ENCODE results near the gene CRACDL.

The CRACDL gene

GRCh38 chr2:98875081-98875728 lies 60.8 kb downstream of the CRACDL start:
- DNase-seq (ENCODE audit: low read depth) = no peak
- TF ChIP-seq CTCF (IDR thresholded peaks at IDR 0.05; ENCODE audit: control insufficient read depth, insufficient read depth, low read depth, low read length, missing control alignments) = no peak
- no peak overlapping the region for H3K4me3 ChIP-seq (ENCODE audit: control insufficient read depth, low read depth, low read length)

GRCh38 chr2:98874186-98874689 lies 61.8 kb downstream of the CRACDL start:
- H3K4me3 ChIP-seq (ENCODE audit: control insufficient read depth, low read depth, low read length) = no peak overlapping the region
- no peak for DNase-seq (ENCODE audit: low read depth)
- TF ChIP-seq CTCF (IDR thresholded peaks at IDR 0.05; ENCODE audit: control insufficient read depth, insufficient read depth, low read depth, low read length, missing control alignments) = no peak

GRCh38 chr2:98872526-98872925 lies 63.5 kb downstream of the CRACDL start:
- no peak for DNase-seq (ENCODE audit: low read depth)
- no peak for TF ChIP-seq CTCF (IDR thresholded peaks at IDR 0.05; ENCODE audit: control insufficient read depth, insufficient read depth, low read depth, low read length, missing control alignments)
- H3K4me3 ChIP-seq (ENCODE audit: control insufficient read depth, low read depth, low read length) = no peak overlapping the region

GRCh38 chr2:98871506-98871905 lies 64.5 kb downstream of the CRACDL start:
- no peak overlapping the region for H3K4me3 ChIP-seq (ENCODE audit: control insufficient read depth, low read depth, low read length)
- no peak for DNase-seq (ENCODE audit: low read depth)
- TF ChIP-seq CTCF (IDR thresholded peaks at IDR 0.05; ENCODE audit: control insufficient read depth, insufficient read depth, low read depth, low read length, missing control alignments) = no peak

- no peak overlapping the region for H3K4me3 ChIP-seq (ENCODE audit: control insufficient read depth, low read depth, low read length)
- no peak for DNase-seq (ENCODE audit: low read depth)
- TF ChIP-seq CTCF (IDR thresholded peaks at IDR 0.05; ENCODE audit: control insufficient read depth, insufficient read depth, low read depth, low read length, missing control alignments) = no peak
Measured at GRCh38 chr2:98870516-98871158, 65.4 kb downstream of the CRACDL start.

GRCh38 chr2:98869870-98870269 lies 66.2 kb downstream of the CRACDL start:
- TF ChIP-seq CTCF (IDR thresholded peaks at IDR 0.05; ENCODE audit: control insufficient read depth, insufficient read depth, low read depth, low read length, missing control alignments) = no peak
- DNase-seq (ENCODE audit: low read depth) = no peak
- H3K4me3 ChIP-seq (ENCODE audit: control insufficient read depth, low read depth, low read length) = no peak overlapping the region
